Brain microvascular endothelial cell (primary cell): Measurements from ENCODE around the gene SH3PXD2A.

Source experiments
- DNase-seq: peaks from one replicate; pipeline ENCODE4 v3.0.0-alpha.2; 2020
- H3K27ac ChIP-seq: fragments of 250-450 bp; sonication (Bioruptor Pico); 2 replicates; pipeline ENCODE4 v1.5.1; 2020; ENCODE audit warnings: mild to moderate bottlenecking, moderate library complexity
- H3K27me3 ChIP-seq: fragments of 250-450 bp; sonication (Bioruptor Pico); replicated peaks from 2 replicates; pipeline ENCODE4 v1.5.1; 2020; ENCODE audit warnings: mild to moderate bottlenecking
- H3K36me3 ChIP-seq: fragments of 250-450 bp; sonication (Bioruptor Pico); replicated peaks from 2 replicates; pipeline ENCODE4 v1.5.1; 2020; ENCODE audit warnings: mild to moderate bottlenecking
- H3K4me3 ChIP-seq: 2 replicates; pipeline ENCODE4 v1.5.1; 2011; ENCODE audit warnings: low read depth, mild to moderate bottlenecking, control low read depth, low read length, moderate library complexity
- CTCF ChIP-seq: IDR thresholded peaks from 2 replicates; pipeline ENCODE4 v1.5.1; 2011; ENCODE audit warnings: low read depth, mild to moderate bottlenecking, moderate library complexity, low read length, control low read depth, inconsistent platforms; ENCODE audit errors: missing control alignments
- in situ Hi-C: cut with HindIII; loops from 2 replicates; pipeline ENCODE4 v1.10.0; 2017; ENCODE audit warnings: low sequenced_read_pairs, low pct_ligation_motif_present

SH3PXD2A gene

GRCh38 chr10:103855424-103855823 lies at the start of gene SH3PXD2A:
SH3PXD2A (minus strand) TSS chr10:103855576; CDS start chr10:103855266, 310 bp downstream.
- Histone ChIP-seq H3K36me3 (no peaks in the 10 kb centered on the region), H3K27me3 (no peaks in the 10 kb centered on the region), H3K4me3 (peak within 1 kb of the TSS; percentile 73), H3K27ac (no peak within 1 kb of the TSS)
- TF ChIP-seq CTCF = no peak
- DNase-seq = no peak
- in situ Hi-C loops = loop anchor here (25.0 kb wide), 1 partner anchor 143 kb away; no protein-coding TSS in a partner anchor

- H3K27ac ChIP-seq = no peak overlapping the region
- no peak overlapping the region for H3K4me3 ChIP-seq
- peaks cover 6% of the 10 kb centered on the region for H3K36me3 ChIP-seq
- H3K27me3 ChIP-seq = no peaks in the 10 kb centered on the region
- in situ Hi-C loops = no loop called here
- no peak for TF ChIP-seq CTCF
- no peak for DNase-seq
Measured at GRCh38 chr10:103901299-103901698, 45.9 kb upstream of the SH3PXD2A start.

- no peak overlapping the region for H3K27ac ChIP-seq
- no peak overlapping the region for H3K4me3 ChIP-seq
- no peaks in the 10 kb centered on the region for H3K27me3 ChIP-seq
- no peak for DNase-seq
- in situ Hi-C loops = no loop called here
- no peak for TF ChIP-seq CTCF
- no peaks in the 10 kb centered on the region for H3K36me3 ChIP-seq
Measured at GRCh38 chr10:103899312-103899711, 43.9 kb upstream of the SH3PXD2A start.

GRCh38 chr10:103897241-103897774 lies 41.9 kb upstream of the SH3PXD2A start:
- H3K27ac ChIP-seq = no peak overlapping the region
- TF ChIP-seq CTCF = no peak
- H3K4me3 ChIP-seq = no peak overlapping the region
- no peaks in the 10 kb centered on the region for H3K36me3 ChIP-seq
- no peak for DNase-seq
- in situ Hi-C loops = no loop called here
- no peaks in the 10 kb centered on the region for H3K27me3 ChIP-seq

- Histone ChIP-seq H3K4me3 (no peak overlapping the region), H3K27me3 (no peaks in the 10 kb centered on the region), H3K27ac (peak overlapping the region; percentile 26), H3K36me3 (no peaks in the 10 kb centered on the region)
- in situ Hi-C loops = no loop called here
- no peak for TF ChIP-seq CTCF
- peak; percentile 36 for DNase-seq
Measured at GRCh38 chr10:103896225-103896624, 40.8 kb upstream of the SH3PXD2A start.

- peak; percentile 46 for DNase-seq
- Histone ChIP-seq H3K27me3 (no peaks in the 10 kb centered on the region), H3K4me3 (no peak overlapping the region), H3K27ac (peak overlapping the region; percentile 26), H3K36me3 (no peaks in the 10 kb centered on the region)
- TF ChIP-seq CTCF = no peak
- in situ Hi-C loops = no loop called here
Measured at GRCh38 chr10:103895411-103896186, 40.2 kb upstream of the SH3PXD2A start.
